T-cell (primary cell): ENCODE measurements around the gene CCDC146. TPM values are rescaled to one million over a fixed set of nuclear protein-coding genes. Genes with fewer than 3 reads are reported as not detected.
"Not testable (repeated sequence)": the region's sequence is repeated elsewhere in the genome, so short reads cannot be mapped to it uniquely, and the experiment has no call there.

ENCODE experiments used
- ATAC-seq, 4 experiments: fragments of 200-7000 bp in 3 of 4; fragments of 150-1000 bp in 1 of 4; cut with Tn5 transposase; replicated peaks in 1 of 4; 1 replicate in 3 of 4; 2 replicates in 1 of 4; pipeline ENCODE4 v1.10.0; 2021; ENCODE audit warnings: moderate library complexity in 3 of 4, mild to moderate bottlenecking in 2 of 4, moderate number of reproducible peaks in 1 of 4
- CTCF ChIA-PET, 2 donors: fragments of 300-600 bp; sonication (Branson Sonifier 250); formaldehyde crosslinking; loops; one replicate each; lab custom pipeline; 2022; ENCODE audit warnings: antibody characterized with exemption in 2 of 2; lab: Charles Lee
- POLR2A ChIA-PET, 2 donors: fragments of 300-600 bp; sonication (Branson Sonifier 250); formaldehyde crosslinking; loops; one replicate each; lab custom pipeline; 2022; ENCODE audit warnings: antibody characterized with exemption in 2 of 2; lab: Charles Lee
- DNase-seq, 35 experiments: peaks; one replicate each; pipeline versions ENCODE4 v3.0.0 to v3.0.0-alpha.2; 2013 to 2023
- H3K27ac ChIP-seq: one replicate; pipeline ENCODE4 v1.5.1; 2013; ENCODE audit warnings: low read length
- H3K27me3 ChIP-seq, 2 experiments: replicated peaks in 1 of 2; 1 replicate in 1 of 2; 2 replicates in 1 of 2; pipeline versions ENCODE4 v1.6.1 to v1.7.0; 2013; ENCODE audit warnings: low read length in 1 of 2, mixed read lengths in 1 of 2; ENCODE audit not compliant: control insufficient read depth in 2 of 2, insufficient read depth in 2 of 2; ENCODE audit errors: extremely low read depth in 1 of 2
- H3K36me3 ChIP-seq, 2 donors: 1 replicate in 1 of 2; 2 replicates in 1 of 2; pipeline versions ENCODE4 v1.6.1 to v1.7.0; 2013; ENCODE audit warnings: low read length in 1 of 2; ENCODE audit not compliant: control insufficient read depth in 2 of 2, insufficient read depth in 1 of 2; ENCODE audit errors: extremely low read depth in 1 of 2
- H3K4me1 ChIP-seq, 2 experiments: 1 replicate in 1 of 2; 2 replicates in 1 of 2; pipeline versions ENCODE4 v1.6.1 to v1.7.0; 2013; ENCODE audit warnings: low read length in 2 of 2, mixed read lengths in 1 of 2; ENCODE audit not compliant: insufficient read depth in 2 of 2, control insufficient read depth in 1 of 2; ENCODE audit errors: extremely low read depth in 1 of 2
- H3K4me3 ChIP-seq, 2 donors: 1 replicate in 1 of 2; 2 replicates in 1 of 2; pipeline versions ENCODE4 v1.5.1 to v1.7.0; 2013; ENCODE audit warnings: mild to moderate bottlenecking in 2 of 2, low read length in 1 of 2, moderate library complexity in 1 of 2; ENCODE audit not compliant: control insufficient read depth in 1 of 2; ENCODE audit errors: extremely low read depth in 1 of 2
- H3K9me3 ChIP-seq: 2 replicates; pipeline ENCODE4 v1.7.0; 2013
- H3K27ac Mint-ChIP-seq, 2 donors: one replicate each; pipeline ENCODE4 v1.8.0; 2020 to 2021; ENCODE audit warnings: mild to moderate bottlenecking in 2 of 2, mixed read lengths in 2 of 2
- H3K27me3 Mint-ChIP-seq, 2 donors: one replicate each; pipeline ENCODE4 v1.8.0; 2021 to 2022; ENCODE audit warnings: mixed read lengths in 2 of 2
- H3K36me3 Mint-ChIP-seq: one replicate; pipeline ENCODE4 v1.8.0; 2021; ENCODE audit warnings: mixed read lengths
- H3K4me1 Mint-ChIP-seq, 3 donors: one replicate each; pipeline ENCODE4 v1.8.0; 2020 to 2022; ENCODE audit warnings: mixed read lengths in 3 of 3, mild to moderate bottlenecking in 1 of 3
- H3K4me3 Mint-ChIP-seq, 3 donors: one replicate each; pipeline ENCODE4 v1.8.0; 2020 to 2022; ENCODE audit warnings: mild to moderate bottlenecking in 3 of 3, mixed read lengths in 3 of 3, moderate library complexity in 3 of 3
- H3K9me3 Mint-ChIP-seq, 3 donors: one replicate each; pipeline ENCODE4 v1.8.0; 2020 to 2022; ENCODE audit warnings: mixed read lengths in 3 of 3
- WGBS: methylation state at CpG from one replicate; pipeline ENCODE4 v1.1.5; 2013; ENCODE audit warnings: missing lambda C conversion rate; ENCODE audit not compliant: insufficient coverage; 5-methylcytosine and 5-hydroxymethylcytosine counted together
- total RNA-seq, 35 experiments: library from RNA in 6 of 35; stranded (reverse) in 6 of 35; fragments of 120-200 nt in 1 of 35; gene quantifications; one replicate each; pipeline versions ENCODE4 v1.2.1 to v1.2.4 and lab custom pipeline; 2013 to 2026

The CCDC146 gene
- total RNA-seq, 5 donors from 2014 or later (not counting 1 experiment from before 2014, with no cell fraction given), result 10.6 to 14.7 (median 14.1) TPM

- CTCF ChIA-PET, H3K27me3 Mint-ChIP-seq, H3K4me1 Mint-ChIP-seq, H3K27me3 ChIP-seq, H3K4me3 ChIP-seq, DNase-seq, ATAC-seq, H3K27ac ChIP-seq, H3K9me3 ChIP-seq, H3K27ac Mint-ChIP-seq, H3K4me1 ChIP-seq, H3K4me3 Mint-ChIP-seq, POLR2A ChIA-PET, H3K9me3 Mint-ChIP-seq, H3K36me3 ChIP-seq: not testable (repeated sequence)
- H3K36me3 Mint-ChIP-seq, result peaks cover 22% of the 10 kb centered on the region
- WGBS, result no CpG with 5 or more reads among the region's 2 CpGs
Observed at GRCh38 chr7:77080236-77080635, 42.2 kb upstream of the CCDC146 start.

- H3K36me3 ChIP-seq, H3K36me3 Mint-ChIP-seq, H3K4me3 ChIP-seq, H3K27me3 ChIP-seq, H3K27me3 Mint-ChIP-seq, H3K4me1 Mint-ChIP-seq, H3K27ac Mint-ChIP-seq, ATAC-seq, H3K4me3 Mint-ChIP-seq, H3K4me1 ChIP-seq, H3K9me3 ChIP-seq, H3K9me3 Mint-ChIP-seq, DNase-seq, POLR2A ChIA-PET, CTCF ChIA-PET, H3K27ac ChIP-seq: not testable (repeated sequence)
- no CpG with 5 or more reads among the region's 1 CpG for WGBS
Observed at GRCh38 chr7:77082192-77082591, 40.2 kb upstream of the CCDC146 start.

GRCh38 chr7:77092301-77092700 lies 30.1 kb upstream of the CCDC146 start:
- H3K4me1 Mint-ChIP-seq, H3K4me3 Mint-ChIP-seq, H3K4me3 ChIP-seq, H3K27ac ChIP-seq, POLR2A ChIA-PET, CTCF ChIA-PET, H3K9me3 Mint-ChIP-seq, H3K27me3 ChIP-seq, H3K27me3 Mint-ChIP-seq, DNase-seq, H3K27ac Mint-ChIP-seq, H3K4me1 ChIP-seq, H3K9me3 ChIP-seq, H3K36me3 ChIP-seq, ATAC-seq: not testable (repeated sequence)
- no CpG with 5 or more reads among the region's 2 CpGs for WGBS
- H3K36me3 Mint-ChIP-seq, result peaks cover 33% of the 10 kb centered on the region

- DNase-seq, H3K27me3 ChIP-seq, H3K4me1 ChIP-seq, POLR2A ChIA-PET, H3K4me1 Mint-ChIP-seq, CTCF ChIA-PET, H3K27ac ChIP-seq, H3K9me3 ChIP-seq, H3K4me3 ChIP-seq, H3K9me3 Mint-ChIP-seq, H3K27ac Mint-ChIP-seq, H3K4me3 Mint-ChIP-seq, H3K36me3 ChIP-seq, H3K36me3 Mint-ChIP-seq, ATAC-seq, H3K27me3 Mint-ChIP-seq: not testable (repeated sequence)
- WGBS, result no CpG with 5 or more reads among the region's 3 CpGs
Observed at GRCh38 chr7:77100501-77100900, 21.9 kb upstream of the CCDC146 start.

- ATAC-seq, H3K4me3 ChIP-seq, H3K9me3 ChIP-seq, DNase-seq, POLR2A ChIA-PET, H3K27me3 Mint-ChIP-seq, CTCF ChIA-PET, H3K27ac Mint-ChIP-seq, H3K27me3 ChIP-seq, H3K27ac ChIP-seq, H3K9me3 Mint-ChIP-seq, H3K4me3 Mint-ChIP-seq, H3K4me1 ChIP-seq, H3K4me1 Mint-ChIP-seq, H3K36me3 ChIP-seq, H3K36me3 Mint-ChIP-seq: not testable (repeated sequence)
- no CpG with 5 or more reads among the region's 1 CpG for WGBS
Observed at GRCh38 chr7:77101187-77101586, 21.2 kb upstream of the CCDC146 start.

GRCh38 chr7:77102671-77103070 lies 19.7 kb upstream of the CCDC146 start:
- POLR2A ChIA-PET, result not testable (repeated sequence)

GRCh38 chr7:77105904-77106303 lies 16.5 kb upstream of the CCDC146 start:
- ATAC-seq, DNase-seq, H3K9me3 ChIP-seq, H3K9me3 Mint-ChIP-seq, CTCF ChIA-PET, H3K27ac ChIP-seq, H3K4me1 Mint-ChIP-seq, H3K4me1 ChIP-seq, H3K4me3 ChIP-seq, H3K4me3 Mint-ChIP-seq, H3K27me3 Mint-ChIP-seq, H3K36me3 ChIP-seq, POLR2A ChIA-PET, H3K27ac Mint-ChIP-seq, H3K36me3 Mint-ChIP-seq, H3K27me3 ChIP-seq: not testable (repeated sequence)
- WGBS, result no CpG with 5 or more reads among the region's 3 CpGs

More at GRCh38 chr7:77102671-77103070, 19.7 kb upstream of the CCDC146 start:
- H3K36me3 ChIP-seq, H3K4me3 Mint-ChIP-seq, H3K4me1 Mint-ChIP-seq, H3K9me3 ChIP-seq, DNase-seq, H3K27me3 Mint-ChIP-seq, H3K36me3 Mint-ChIP-seq, H3K4me1 ChIP-seq, H3K4me3 ChIP-seq, H3K9me3 Mint-ChIP-seq, ATAC-seq, H3K27me3 ChIP-seq, H3K27ac ChIP-seq, H3K27ac Mint-ChIP-seq: not testable (repeated sequence)
- CTCF ChIA-PET, result interaction anchor here in 1 of 2 donors (0.6 kb wide), 1 partner anchor 10 kb away, joined by 4 read pairs; no protein-coding TSS in a partner anchor
